HG03558 (cell line): ENCODE data around the gene RASL12.
"Not testable (repeated sequence)": the region's sequence is repeated elsewhere in the genome, so short reads cannot be mapped to it uniquely, and the experiment has no call there.

Experiments
- ATAC-seq: cut with Tn5 transposase; IDR thresholded peaks from one replicate; pipeline ENCODE4 v1.9.1; 2021; ENCODE audit warnings: moderate number of reproducible peaks; ENCODE audit not compliant: unreplicated experiment; ENCODE audit errors: extremely low read depth

RASL12 gene

DNA sequence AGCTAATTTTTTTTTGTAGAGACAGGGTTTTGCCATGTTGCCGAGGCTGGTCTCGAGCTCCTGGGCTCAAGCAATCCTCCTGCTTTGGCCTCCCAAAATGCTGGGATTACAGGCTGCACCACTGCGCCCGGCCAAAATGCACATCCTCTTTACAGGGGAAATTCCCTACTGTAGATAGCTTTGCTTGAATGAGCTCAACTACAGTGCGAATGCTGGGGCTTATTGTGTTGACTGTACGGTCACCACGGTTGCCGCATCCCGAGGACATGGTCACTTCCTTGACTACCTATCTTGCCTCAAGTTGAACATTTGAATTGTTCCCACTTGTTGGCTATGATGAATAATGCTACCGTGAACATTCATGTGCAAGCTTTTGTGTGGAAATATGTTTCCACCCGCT lies 33.1 kb downstream of the RASL12 start:
- no peak for ATAC-seq

DNA sequence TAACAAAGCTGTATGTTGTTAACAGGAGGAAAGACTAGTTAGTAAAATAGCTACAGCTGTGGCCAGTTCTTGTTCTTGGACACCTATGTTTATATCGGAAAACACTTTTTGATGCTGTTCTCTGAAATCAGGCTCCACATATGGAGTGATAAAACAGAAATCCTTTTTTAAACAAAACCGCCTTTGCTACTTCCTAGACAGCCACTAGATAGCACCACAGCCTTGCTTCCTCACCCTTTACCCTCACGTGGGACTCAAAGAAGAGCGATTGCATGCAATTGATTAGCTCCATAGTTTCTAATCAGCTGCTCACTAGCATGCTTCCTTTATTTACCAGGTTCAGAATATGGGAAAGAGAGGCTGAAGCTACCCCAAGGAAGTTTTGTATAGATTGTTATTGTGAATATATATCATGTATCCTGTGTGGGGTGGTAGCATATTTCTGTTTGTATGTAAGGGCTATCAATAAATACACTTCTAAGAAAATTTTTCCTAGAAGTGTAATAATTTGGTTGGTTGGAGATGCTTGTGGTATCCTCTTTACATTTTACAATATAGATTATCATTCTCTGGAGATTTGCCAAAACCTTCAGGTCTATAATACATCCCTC lies 34.0 kb downstream of the RASL12 start:
- no peak for ATAC-seq

DNA sequence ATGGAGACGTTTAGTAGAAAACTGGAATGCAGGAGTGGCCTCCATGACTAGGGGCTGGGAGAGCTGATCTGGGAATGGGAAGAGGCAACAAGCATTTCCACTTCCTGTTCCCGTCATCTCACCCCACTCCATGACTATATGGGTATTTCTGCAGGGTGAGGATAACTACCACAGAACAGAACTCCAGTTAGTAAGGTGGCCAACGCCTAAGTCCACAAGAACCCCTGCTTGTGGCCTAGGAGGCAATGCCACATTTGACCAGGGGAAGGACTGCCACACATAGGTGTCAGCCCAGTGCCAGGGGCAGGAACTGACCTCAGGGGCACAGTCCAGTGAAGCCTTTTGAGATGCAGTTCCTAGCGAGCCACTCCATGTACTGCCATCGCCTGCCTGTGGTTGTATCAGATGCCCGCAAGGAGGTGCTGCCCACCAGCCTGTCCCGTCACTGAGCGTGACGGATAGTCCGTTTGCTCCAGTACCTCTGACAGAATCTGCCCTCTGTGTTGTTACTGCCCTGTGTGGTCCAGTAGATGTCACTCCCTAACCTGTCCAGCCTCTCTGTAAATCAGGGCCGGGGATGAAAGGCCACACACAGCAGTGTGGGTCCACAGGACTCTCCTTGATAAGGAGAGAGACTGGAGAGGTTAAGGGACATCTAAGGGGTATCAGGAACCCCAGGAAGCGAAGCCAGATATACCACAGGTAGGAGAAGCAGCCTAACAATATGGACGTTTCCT lies 34.8 kb downstream of the RASL12 start:
- ATAC-seq = no peak

DNA sequence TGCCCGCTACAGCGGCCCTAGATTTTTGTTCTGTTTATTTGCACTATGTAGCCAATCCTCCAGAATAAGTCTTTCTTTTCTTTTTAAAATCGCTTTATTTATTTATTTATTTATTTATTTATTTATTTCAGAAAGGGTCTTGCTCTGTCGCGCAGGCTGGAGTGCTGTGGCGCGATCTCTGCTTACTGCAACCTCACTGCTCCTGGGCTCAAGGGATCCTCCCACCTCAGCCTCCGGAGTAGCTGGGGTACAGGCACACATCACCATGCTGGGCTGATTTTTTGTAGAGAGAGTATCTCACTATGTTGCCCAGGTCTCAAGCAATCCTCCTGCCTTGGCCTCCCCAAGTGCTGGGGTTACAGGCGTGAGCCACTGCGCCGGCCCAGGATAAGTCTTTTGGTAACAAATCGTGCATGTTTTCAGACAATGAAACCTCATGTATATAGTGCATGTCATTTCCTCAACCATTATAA lies 38.0 kb downstream of the RASL12 start:
- no peak for ATAC-seq

DNA sequence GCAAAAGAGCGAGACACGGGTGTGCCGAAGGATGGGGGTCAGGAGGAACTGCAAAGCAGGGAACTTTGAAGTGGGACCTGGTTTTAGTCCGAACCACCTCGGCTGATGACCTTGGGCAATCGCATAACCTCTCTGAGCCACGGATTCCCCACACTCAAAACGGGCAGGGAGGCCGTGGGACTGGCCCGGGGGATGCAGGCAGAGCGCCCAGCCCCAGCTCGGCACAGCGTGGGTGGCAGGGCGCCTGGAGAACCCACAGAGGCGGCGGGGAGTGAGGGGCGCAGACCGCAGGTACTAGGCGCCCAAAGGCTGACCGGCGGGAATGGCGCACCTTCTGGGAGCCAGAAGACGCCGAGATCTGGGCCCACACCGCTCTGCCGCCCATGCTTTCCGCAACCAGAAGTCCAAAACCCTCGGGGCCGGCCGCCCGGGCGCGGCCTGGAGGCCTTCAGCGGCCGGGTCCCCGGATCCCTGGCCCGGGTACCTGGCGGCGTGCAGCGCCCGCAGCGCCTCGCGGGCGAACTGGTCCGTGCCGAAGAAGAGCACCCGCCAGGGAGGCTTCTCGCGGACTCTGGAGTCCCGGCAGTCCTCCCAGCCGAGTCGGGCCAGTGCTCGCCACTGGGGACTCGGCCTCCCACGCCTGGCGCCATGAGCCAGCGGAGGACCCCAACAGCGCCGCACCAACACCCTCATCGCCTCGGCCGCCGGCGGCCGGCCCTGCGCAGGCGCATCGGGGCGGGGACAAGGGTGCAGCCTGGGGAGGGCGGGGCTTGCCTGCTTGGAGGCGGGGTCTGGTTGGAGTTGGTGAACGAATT lies 38.7 kb downstream of the RASL12 start, which contains the start of gene MTFMT:
TSS of gene MTFMT (minus strand) at position 719 of the 815 bp plus-strand sequence. CDS start at position 693, 26 bp downstream.
- no peak for ATAC-seq

DNA sequence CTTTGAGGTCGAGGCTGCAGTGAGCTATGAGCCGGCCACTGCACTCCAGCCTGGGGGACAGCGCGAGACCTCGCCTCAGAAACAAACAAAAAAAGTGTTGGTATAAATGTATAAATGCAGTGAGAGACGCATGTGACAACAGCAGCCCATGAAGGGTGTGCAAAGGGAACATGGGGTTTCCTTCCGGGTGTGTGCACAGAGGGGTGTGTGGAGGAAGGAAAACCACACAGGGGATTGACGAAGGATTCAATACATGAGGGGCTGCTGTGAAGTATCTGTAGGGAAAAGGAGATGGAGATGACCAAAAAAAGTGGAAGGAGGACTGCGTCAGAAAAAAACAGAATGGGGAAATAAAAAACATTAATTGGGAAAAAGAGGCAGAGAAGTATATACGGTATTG lies 39.5 kb downstream of the RASL12 start:
- ATAC-seq = no peak

DNA sequence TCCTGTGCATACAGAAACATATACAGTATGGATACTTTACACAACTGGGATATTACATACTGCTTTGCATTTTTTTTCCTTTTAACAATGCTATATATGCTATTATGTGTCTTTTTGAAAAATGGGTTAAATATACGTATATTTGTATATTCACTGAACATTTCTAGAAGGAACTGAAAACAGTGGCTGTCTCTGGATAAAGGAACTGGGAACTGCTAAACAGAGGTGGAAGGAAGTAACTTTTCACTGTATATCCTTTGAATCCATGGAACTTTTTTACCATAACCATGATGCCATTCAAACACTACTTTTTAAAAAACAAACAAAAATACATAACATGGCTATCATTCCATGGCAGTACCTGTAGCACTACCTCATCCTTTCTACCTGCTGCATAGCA lies 40.2 kb downstream of the RASL12 start:
- ATAC-seq = no peak

DNA sequence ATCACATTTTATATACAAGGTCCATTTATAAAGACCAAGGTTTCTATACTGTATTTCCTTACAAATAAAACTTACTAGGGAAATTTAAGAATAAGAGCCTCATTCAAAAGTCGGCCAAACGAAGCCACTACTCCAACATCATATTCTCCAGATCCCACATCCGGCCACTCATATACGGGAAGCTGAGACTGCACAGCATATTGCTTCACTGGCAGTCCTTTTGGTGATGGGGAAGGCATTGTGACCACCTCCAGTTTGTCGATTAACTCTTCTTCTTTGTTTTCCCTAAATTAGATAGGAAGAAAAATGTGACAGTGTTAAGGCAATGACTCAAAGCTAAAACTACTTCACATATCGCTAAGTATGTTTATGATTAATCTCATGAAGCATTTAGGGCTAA lies 41.0 kb downstream of the RASL12 start:
- ATAC-seq = no peak

DNA sequence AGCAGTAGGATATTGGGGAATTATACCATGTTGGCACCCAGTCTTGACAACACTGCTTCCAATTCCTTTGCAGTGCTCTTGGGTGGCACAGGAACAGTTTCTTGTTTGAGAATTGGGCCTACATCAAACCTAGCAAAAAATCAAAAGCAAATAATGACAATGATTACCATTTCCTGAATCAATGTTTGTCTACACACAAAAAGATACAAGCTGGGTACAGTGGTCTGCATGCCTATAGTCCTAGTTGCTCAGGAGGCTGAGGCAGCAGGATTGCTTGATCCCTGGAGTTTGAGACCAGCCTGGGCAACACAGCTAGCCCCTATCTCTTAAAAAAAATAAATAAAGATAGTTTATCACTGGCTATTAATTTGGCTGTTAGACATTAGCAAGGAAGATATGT lies 46.3 kb downstream of the RASL12 start:
- ATAC-seq = no peak

DNA sequence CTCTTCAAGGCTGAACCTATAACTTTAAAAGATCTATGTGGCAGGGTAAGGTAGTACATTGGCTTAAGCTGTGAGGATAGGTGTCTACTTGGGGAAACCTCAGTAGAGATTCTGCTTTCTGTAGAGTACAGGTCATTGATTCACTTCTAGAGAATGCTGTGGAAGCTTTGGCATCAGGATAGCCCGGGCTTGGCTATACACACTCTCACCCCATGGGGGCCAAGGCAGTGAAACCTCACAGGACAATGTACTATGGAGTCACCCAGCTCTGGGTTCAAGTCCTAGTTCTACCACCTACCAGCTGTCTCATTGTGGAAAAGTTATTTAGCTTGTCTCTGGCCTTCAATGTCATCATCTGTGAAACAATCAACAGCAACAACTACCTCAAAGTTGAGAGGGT lies 47.4 kb downstream of the RASL12 start:
- ATAC-seq = no peak

DNA sequence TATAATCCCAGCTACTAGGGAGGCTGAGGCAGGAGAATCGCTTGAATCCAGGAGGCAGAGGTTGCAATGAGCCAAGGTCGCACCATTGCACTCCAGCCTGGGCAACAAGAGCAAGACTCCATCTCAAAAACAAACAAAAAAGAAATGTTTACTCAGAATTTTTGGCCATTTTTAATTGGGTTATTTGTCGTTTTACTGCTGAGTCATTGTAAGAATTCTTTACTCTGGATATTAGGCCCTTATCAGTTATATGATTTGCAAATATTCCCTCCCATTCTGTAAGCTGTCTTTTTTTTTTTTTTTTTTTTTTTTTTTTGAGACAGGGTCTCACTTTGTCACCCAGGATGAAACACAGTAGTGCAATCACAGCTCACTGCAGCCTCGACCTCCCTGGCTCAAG lies 56.6 kb downstream of the RASL12 start:
- ATAC-seq = not testable (repeated sequence)

DNA sequence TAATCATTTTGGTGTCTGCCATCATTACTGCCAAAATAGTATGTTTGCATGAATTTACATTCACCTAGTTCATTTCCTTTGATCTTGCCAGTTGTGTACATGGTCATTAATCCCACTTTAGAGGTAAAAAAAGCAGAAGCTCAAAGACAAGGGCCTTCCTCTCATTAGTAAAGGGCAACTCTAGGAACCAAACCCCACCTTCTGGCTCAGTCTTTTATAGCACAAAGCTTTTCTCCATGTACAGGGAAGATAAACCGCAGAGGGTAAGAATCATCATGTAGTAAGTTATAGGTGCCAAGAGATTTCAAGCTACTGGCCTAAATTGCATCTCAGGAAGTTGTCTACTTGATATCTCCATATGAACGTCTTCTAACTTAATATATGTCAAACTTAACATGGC lies 58.8 kb downstream of the RASL12 start:
- ATAC-seq = no peak

DNA sequence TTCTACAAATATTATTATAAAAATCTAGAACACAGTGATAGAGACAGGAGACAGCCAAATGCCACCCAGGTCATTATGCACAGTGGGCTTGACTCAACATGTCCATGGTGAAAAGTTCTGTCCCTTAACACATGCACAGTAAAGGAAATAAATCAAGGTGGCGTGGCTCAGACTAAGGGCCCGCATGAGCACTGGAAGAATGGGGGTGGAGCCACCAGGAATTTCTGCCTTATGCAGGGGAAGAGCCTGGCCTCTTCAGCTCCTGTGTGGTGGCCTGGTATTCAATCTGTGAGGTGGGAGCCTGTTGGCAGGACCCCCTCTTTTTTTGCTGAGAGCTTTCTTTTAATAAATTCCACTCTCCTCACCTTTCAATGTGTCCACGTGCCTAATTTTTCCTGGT lies 60.9 kb downstream of the RASL12 start:
- no peak for ATAC-seq

DNA sequence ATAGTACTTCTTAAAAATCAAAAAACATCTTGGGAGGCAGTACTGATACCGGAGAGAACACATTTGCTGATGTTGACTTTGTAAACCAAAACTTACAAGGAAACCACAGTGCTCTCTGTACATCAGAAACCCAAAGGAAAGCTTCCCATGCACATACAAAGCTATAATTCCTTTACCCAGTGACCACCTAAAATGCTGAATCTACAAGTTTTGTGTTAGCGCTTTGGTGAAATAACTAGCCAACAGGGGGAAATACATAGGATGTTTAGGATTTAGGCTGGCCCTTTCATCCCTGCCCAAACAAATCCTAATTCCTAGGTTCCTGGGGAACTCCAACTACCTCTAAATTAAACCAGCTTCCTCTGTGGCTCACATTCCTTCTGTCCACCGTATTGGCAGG lies 62.8 kb downstream of the RASL12 start:
- no peak for ATAC-seq
